Natural killer cell (primary cell): ENCODE measurements around the gene ITPKC. TPM values are rescaled to one million over a fixed set of nuclear protein-coding genes. Genes with fewer than 3 reads are reported as not detected.

Experiments
- ATAC-seq, 3 donors: fragments of 150-1000 bp in 2 of 3; fragments of 200-7000 bp in 1 of 3; cut with Tn5 transposase; 1 replicate in 1 of 3; 2 replicates in 2 of 3; pipeline ENCODE4 v1.10.0; 2021; ENCODE audit warnings: mild to moderate bottlenecking in 2 of 3, moderate library complexity in 2 of 3
- DNase-seq, 2 donors: peaks; one replicate each; pipeline versions ENCODE4 v3.0.0 to v3.0.0-alpha.2; 2013 to 2021; ENCODE audit warnings: mixed read lengths in 1 of 2
- H3K27ac ChIP-seq: one replicate; pipeline ENCODE4 v1.5.1; 2013; ENCODE audit warnings: mild to moderate bottlenecking, low read length
- H3K27me3 ChIP-seq: one replicate; pipeline ENCODE4 v1.6.1; 2013; ENCODE audit warnings: low read length; ENCODE audit not compliant: control insufficient read depth, insufficient read depth
- H3K36me3 ChIP-seq: one replicate; pipeline ENCODE4 v1.6.1; 2013; ENCODE audit warnings: low read length; ENCODE audit not compliant: control insufficient read depth, insufficient read depth
- H3K4me1 ChIP-seq: one replicate; pipeline ENCODE4 v1.6.1; 2013; ENCODE audit warnings: low read length; ENCODE audit not compliant: control insufficient read depth, insufficient read depth
- H3K4me3 ChIP-seq: one replicate; pipeline ENCODE4 v1.5.1; 2013; ENCODE audit warnings: low read length
- H3K9me3 ChIP-seq: one replicate; pipeline ENCODE4 v1.6.1; 2013; ENCODE audit warnings: low read length; ENCODE audit not compliant: control insufficient read depth, insufficient read depth
- H3K27ac Mint-ChIP-seq, 2 donors: one replicate each; pipeline ENCODE4 v1.8.0; 2022; ENCODE audit warnings: mild to moderate bottlenecking in 2 of 2, mixed read lengths in 2 of 2, moderate library complexity in 1 of 2
- H3K27me3 Mint-ChIP-seq, 2 donors: one replicate each; pipeline ENCODE4 v1.8.0; 2022; ENCODE audit warnings: low read depth in 2 of 2, mixed read lengths in 2 of 2
- H3K36me3 Mint-ChIP-seq: one replicate; pipeline ENCODE4 v1.8.0; 2022; ENCODE audit warnings: mixed read lengths
- H3K4me1 Mint-ChIP-seq, 2 donors: one replicate each; pipeline ENCODE4 v1.8.0; 2022; ENCODE audit warnings: mixed read lengths in 2 of 2
- H3K4me3 Mint-ChIP-seq: one replicate; pipeline ENCODE4 v1.8.0; 2022; ENCODE audit warnings: mild to moderate bottlenecking, moderate library complexity, mixed read lengths
- H3K9me3 Mint-ChIP-seq, 2 donors: one replicate each; pipeline ENCODE4 v1.8.0; 2022; ENCODE audit warnings: mixed read lengths in 2 of 2
- CTCF ChIP-seq: fragments of 200-600 bp; IDR thresholded peaks from one replicate; pipeline ENCODE4 v1.8.0; 2022; ENCODE audit warnings: antibody characterized with exemption
- WGBS: methylation state at CpG from one replicate; pipeline ENCODE4 v1.1.7; 2013; ENCODE audit warnings: missing lambda C conversion rate; ENCODE audit not compliant: insufficient coverage; 5-methylcytosine and 5-hydroxymethylcytosine counted together
- intact Hi-C: fragments of 100-400 bp; cut with micrococcal nuclease; formaldehyde crosslinking; loops from one replicate; pipeline ENCODE4 v1.14.2; 2022
- total RNA-seq, 4 donors: library from RNA; stranded (reverse); fragments of 120-200 nt in 1 of 4; gene quantifications; one replicate each; pipeline versions ENCODE4 v1.2.3 to v1.2.4, GENCODE V29; 2013 to 2022

Gene ITPKC
- total RNA-seq, 3 donors from 2014 or later (not counting 1 experiment from before 2014, with no cell fraction given), result 8.7 to 11.1 (median 11.0) TPM

DNA sequence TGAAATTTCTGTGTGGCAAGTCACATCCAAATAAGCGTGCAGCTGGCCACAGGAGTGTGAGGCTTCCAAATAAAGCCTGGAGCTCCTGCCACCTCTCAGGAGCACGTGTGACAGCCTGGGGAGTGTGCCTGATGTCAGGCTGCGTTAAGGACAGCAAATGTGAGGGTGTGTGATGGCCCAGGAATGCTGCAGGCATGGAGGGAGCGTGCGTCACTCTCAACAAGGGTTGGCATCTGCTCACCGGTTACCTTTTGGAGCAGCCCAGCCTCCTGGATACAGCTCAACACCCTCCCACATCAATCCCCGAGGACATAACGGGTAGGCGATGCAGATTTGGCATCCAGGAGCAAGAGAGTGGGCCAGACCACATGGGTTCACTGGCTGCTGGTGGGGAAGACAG lies 45.5 kb upstream of the ITPKC start:
- Histone ChIP-seq H3K9me3 (peaks cover 6% of the 10 kb centered on the region), H3K4me3 (no peak overlapping the region), H3K4me1 (peaks cover 26% of the 10 kb centered on the region), H3K27me3 (no peaks in the 10 kb centered on the region), H3K36me3 (peaks cover 12% of the 10 kb centered on the region), H3K27ac (no peak overlapping the region)
- Mint-ChIP-seq H3K4me1 (no peaks in the 10 kb centered on the region), H3K27ac (no peak overlapping the region), H3K36me3 (no peaks in the 10 kb centered on the region), H3K9me3 (no peaks in the 10 kb centered on the region), H3K4me3 (no peak overlapping the region), H3K27me3 (no peaks in the 10 kb centered on the region)
- DNase-seq, result no peak
- no peak for TF ChIP-seq CTCF
- ATAC-seq, result no peak
- 89% methylated on average over 9 of the region's 9 CpGs for WGBS
- intact Hi-C loops, result loop anchor here (5.0 kb wide), 1 partner anchor 46 kb away; the partner anchor contains the start of genes COQ8B and ITPKC

- Histone ChIP-seq H3K27ac (no peak overlapping the region), H3K4me1 (peaks cover 26% of the 10 kb centered on the region), H3K9me3 (peaks cover 6% of the 10 kb centered on the region), H3K36me3 (peaks cover 12% of the 10 kb centered on the region), H3K4me3 (no peak overlapping the region), H3K27me3 (no peaks in the 10 kb centered on the region)
- Mint-ChIP-seq H3K27me3 (no peaks in the 10 kb centered on the region), H3K4me1 (no peaks in the 10 kb centered on the region), H3K36me3 (no peaks in the 10 kb centered on the region), H3K9me3 (no peaks in the 10 kb centered on the region), H3K4me3 (no peak overlapping the region), H3K27ac (no peak overlapping the region)
- WGBS, result 86% methylated on average over 2 of the region's 2 CpGs
- ATAC-seq, result no peak
- TF ChIP-seq CTCF, result no peak
- no peak for DNase-seq
- intact Hi-C loops, result loop anchor here (5.0 kb wide), 1 partner anchor 45 kb away; the partner anchor contains the start of genes COQ8B and ITPKC
Observed at GRCh38 chr19:40672038-40672437, 44.9 kb upstream of the ITPKC start.

DNA sequence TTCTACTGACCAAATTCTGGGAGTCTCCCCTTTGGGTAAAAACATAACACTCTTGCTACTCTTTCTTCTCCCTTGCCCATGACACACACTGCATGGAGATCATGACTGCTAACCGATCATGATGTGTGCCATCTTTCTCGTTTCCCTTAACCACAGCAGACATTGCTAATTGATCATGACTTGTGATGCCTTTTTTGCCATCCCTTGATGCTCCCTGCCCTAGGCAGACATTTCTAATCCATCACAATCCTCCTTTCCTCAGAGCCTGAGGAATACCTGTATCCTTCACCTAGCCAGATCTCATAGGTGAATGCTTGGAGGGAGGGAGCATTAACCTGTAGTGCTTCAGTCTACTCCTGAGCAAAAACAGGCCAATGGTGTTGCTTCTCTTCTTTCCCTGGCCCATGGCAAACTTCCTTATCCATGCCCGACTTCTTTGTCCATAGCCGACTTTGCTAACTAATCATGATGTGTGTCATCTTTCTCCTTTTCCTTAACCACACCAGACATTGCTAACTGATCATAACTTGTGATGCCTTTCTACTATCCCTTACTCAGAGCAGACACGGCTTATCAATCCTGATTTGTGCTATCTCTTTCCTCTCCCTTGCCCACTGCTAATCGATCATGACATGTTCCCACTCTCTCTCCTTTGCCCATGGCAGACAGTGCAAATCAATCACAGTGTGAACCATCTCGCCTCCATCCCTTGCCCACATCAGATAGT lies 44.2 kb upstream of the ITPKC start:
- Histone ChIP-seq H3K4me3 (peak overlapping the region; percentile 18), H3K9me3 (peaks cover 6% of the 10 kb centered on the region), H3K36me3 (peaks cover 12% of the 10 kb centered on the region), H3K27me3 (no peaks in the 10 kb centered on the region), H3K27ac (no peak overlapping the region), H3K4me1 (peaks cover 26% of the 10 kb centered on the region)
- no peak for DNase-seq
- no peaks in the 10 kb centered on the region for H3K4me1 Mint-ChIP-seq
- WGBS, result 95% methylated on average over 7 of the region's 7 CpGs
- no peaks in the 10 kb centered on the region for H3K27me3 Mint-ChIP-seq
- ATAC-seq, result no peak
- no peaks in the 10 kb centered on the region for H3K9me3 Mint-ChIP-seq
- no peak for TF ChIP-seq CTCF
- no peak overlapping the region for H3K27ac Mint-ChIP-seq
- no peaks in the 10 kb centered on the region for H3K36me3 Mint-ChIP-seq
- intact Hi-C loops, result loop anchor here (1.0 to 5.0 kb wide), 2 partner anchors 15 to 45 kb away; partner anchors contain the start of genes COQ8B and ITPKC
- H3K4me3 Mint-ChIP-seq, result no peak overlapping the region
